NB4 (cell line): ENCODE data around the gene FJX1.

Experiments
- DNase-seq: peaks from one replicate; pipeline ENCODE4 v3.0.0; 2010; ENCODE audit warnings: low read depth
- H3K4me3 ChIP-seq: one replicate; pipeline ENCODE4 v1.5.1; 2011; ENCODE audit warnings: mild to moderate bottlenecking, low read depth, low read length, moderate library complexity
- MYC ChIP-seq: IDR thresholded peaks from 2 replicates; pipeline ENCODE4 v1.6.1; 2011; ENCODE audit warnings: low read depth, low read length
- POLR2A ChIP-seq: IDR thresholded peaks from 2 replicates; pipeline ENCODE4 v1.6.1; 2011; ENCODE audit warnings: mild to moderate bottlenecking; ENCODE audit not compliant: insufficient read length; ENCODE audit errors: extremely low read depth
- TF ChIP-seq, protein P1 (sequence below): IDR thresholded peaks from one replicate; pipeline ENCODE4 v1.5.1; 2012; ENCODE audit warnings: low read depth, low read length
- TF ChIP-seq, protein P2 (sequence below): IDR thresholded peaks from 2 replicates; pipeline ENCODE4 v1.6.1; 2011; ENCODE audit warnings: low read depth, low read length

Gene FJX1

DNA sequence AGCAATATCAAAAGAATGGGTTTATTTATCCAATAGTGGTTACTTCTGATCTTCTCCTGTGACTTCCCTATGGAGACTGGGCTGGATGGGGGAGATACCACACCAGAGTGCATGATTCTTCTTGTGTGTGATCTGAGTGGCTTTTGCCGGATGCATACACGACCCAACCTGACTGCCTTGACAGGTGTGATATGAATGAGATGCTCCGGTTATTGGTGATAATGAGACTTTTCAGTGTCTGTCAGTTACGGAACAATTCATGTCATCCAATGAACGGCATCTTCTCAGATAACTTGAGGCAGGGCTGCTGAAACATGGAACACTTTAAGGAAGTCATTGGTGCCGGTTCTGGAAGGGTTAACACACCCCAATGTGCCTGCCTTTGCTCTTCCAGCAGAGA, 17.7 kb downstream of the FJX1 start:
- H3K4me3 ChIP-seq, result no peak overlapping the region
- no peak for DNase-seq
- TF ChIP-seq POLR2A (no peak), MYC (no peak)
- TF ChIP-seq, protein P1, sequence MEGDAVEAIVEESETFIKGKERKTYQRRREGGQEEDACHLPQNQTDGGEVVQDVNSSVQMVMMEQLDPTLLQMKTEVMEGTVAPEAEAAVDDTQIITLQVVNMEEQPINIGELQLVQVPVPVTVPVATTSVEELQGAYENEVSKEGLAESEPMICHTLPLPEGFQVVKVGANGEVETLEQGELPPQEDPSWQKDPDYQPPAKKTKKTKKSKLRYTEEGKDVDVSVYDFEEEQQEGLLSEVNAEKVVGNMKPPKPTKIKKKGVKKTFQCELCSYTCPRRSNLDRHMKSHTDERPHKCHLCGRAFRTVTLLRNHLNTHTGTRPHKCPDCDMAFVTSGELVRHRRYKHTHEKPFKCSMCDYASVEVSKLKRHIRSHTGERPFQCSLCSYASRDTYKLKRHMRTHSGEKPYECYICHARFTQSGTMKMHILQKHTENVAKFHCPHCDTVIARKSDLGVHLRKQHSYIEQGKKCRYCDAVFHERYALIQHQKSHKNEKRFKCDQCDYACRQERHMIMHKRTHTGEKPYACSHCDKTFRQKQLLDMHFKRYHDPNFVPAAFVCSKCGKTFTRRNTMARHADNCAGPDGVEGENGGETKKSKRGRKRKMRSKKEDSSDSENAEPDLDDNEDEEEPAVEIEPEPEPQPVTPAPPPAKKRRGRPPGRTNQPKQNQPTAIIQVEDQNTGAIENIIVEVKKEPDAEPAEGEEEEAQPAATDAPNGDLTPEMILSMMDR, result no peak
- TF ChIP-seq, protein P2, sequence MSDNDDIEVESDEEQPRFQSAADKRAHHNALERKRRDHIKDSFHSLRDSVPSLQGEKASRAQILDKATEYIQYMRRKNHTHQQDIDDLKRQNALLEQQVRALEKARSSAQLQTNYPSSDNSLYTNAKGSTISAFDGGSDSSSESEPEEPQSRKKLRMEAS, result no peak

DNA sequence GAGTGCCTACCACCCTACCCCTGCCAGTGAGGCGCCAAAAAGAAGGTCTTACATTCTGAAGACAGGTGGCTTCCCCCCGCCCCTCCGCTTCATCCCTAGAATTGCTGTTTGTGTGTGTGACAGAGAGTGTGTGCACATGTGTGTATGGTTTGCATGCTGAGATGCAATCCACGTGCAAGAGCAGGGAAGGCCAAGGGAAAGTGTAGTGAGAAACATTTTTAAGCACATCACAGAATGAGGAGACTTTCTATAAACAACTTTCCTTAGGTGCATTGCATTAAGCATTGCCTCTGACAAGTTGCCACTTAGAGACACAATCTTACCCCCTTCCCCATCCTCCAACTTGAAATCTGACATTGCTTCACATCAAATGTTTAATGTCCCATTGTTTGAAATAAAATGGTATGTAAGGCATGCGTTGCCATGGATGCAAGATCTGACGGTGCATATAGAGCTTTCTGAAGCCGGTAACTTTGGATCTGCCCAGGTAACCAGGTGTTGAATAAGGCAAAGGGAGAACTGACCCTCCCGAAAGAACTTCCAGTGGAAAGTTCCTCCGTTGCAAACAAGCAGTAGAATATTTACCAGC, 21.4 kb downstream of the FJX1 start:
- DNase-seq, result no peak
- no peak overlapping the region for H3K4me3 ChIP-seq
- TF ChIP-seq, protein P1, result no peak
- TF ChIP-seq MYC (no peak), POLR2A (no peak)
- TF ChIP-seq, protein P2, result no peak

DNA sequence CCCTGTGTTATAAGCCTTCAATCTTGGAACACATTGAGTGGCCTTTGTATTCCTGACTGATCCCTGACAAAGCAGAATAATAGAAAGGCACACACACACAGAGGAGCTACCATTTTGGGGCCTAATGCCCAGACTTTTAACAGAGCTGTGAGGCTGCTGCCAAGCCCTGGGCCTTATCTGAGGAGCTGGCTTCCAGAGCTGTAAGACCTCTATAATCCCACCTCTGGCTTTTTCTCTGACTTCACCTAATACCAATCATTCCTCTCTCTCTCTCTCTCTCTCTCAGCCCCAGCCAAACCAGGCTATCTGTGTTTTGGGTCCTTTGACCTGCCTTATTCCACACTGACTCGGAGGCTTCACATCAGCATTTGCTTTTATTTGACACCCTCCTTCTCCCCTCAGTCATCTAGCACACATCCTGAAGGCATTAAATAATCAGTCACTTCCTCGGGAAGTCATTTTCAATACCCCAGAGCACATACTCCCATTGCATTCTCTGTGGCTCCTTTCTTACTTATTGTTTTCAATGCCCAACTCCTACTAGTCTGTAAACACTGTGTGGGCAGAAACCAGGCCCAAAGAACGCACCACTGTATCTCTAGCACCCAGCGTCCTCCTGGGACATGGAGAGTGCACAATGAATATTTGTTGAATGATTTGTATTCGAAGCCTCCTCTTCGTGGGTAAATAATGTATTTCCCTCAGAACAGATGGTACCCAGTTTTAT, 23.1 kb downstream of the FJX1 start:
- DNase-seq, result no peak
- no peak for TF ChIP-seq MYC
- TF ChIP-seq, protein P2, result no peak
- no peak overlapping the region for H3K4me3 ChIP-seq

DNA sequence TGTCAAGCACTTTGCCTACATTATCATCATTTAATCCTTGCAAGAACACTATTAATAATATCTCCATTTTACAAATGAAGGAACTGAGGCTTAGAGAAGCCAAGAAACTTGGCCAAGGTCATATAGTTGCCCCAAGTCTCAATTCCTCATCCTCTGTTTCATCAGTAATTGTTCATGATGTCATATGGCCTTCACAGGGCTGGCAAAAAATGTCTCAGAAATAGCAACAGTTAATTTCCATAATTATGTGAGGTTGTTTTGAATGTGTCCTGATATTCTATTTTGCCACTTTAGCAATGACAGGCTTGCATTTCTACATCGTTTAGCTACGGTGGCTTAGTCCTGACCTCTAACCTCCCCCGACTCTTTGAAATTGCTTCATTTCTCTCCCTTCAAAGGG, 23.7 kb downstream of the FJX1 start:
- H3K4me3 ChIP-seq, result no peak overlapping the region
- DNase-seq, result no peak
- TF ChIP-seq, protein P2, result no peak
- TF ChIP-seq MYC, result no peak
- TF ChIP-seq, protein P1, result no peak
- no peak for TF ChIP-seq POLR2A

DNA sequence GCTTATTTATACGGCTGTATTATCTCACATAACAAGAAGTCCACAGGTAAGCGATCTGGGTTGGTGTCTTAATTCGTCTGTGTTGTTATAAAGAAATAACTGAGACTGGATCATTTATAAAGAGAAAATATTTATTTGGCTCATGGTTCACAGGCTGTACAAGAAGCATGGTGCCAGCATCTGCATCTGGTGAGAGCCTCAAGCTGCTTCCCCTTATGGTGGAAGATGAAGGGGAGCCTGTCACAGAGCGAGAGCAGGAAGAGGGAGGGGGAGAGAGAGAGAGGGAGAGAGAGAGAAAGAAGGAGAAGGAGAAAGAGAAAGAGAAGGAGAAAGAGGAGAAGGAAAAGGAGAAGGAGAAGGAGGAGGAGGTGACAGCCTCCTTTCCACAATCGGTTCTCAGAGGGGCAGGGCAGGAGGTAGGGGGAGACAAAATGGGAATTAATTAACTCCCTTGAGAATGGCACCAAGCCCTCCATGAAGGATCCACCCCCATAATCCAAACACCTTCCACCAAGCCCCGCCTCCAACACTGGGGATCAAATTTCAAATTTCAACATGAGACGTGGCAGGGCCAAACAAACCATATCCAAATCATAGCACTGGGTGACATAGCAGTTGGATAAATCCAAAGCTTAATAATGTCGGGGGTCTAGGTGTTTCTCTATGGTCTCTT, 29.3 kb downstream of the FJX1 start:
- TF ChIP-seq, protein P2, result no peak
- TF ChIP-seq MYC, result no peak
- TF ChIP-seq, protein P1, result no peak
- no peak for TF ChIP-seq POLR2A
- H3K4me3 ChIP-seq, result no peak overlapping the region
- DNase-seq, result no peak

DNA sequence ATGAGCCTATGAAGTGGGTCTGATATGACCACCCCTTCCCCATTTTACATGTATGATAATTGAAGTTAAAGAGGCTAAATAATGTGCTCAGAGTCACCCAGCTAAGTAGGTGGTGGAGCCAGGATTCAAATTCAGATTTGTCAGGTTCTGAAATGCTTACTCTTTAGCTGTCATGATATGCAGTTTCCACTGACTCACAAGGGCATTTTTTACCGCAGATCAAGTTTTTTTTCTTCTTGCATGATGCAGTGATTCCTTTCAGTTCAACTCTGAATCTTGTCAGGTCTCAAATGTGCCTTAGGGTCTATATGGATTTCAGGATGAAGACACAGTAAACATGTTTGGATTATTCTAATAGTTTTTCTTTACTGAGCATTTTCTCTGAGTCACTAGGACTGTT, 31.7 kb downstream of the FJX1 start:
- TF ChIP-seq, protein P2, result no peak
- no peak for TF ChIP-seq POLR2A
- no peak for TF ChIP-seq MYC
- TF ChIP-seq, protein P1, result no peak
- DNase-seq, result no peak
- no peak overlapping the region for H3K4me3 ChIP-seq
